ENCODE results near the gene PLEKHA8. TPM values are rescaled to one million over a fixed set of nuclear protein-coding genes. Genes with fewer than 3 reads are reported as not detected.

Gene PLEKHA8
- total and polyA plus RNA-seq, 2 of the 8 experiments (the other 6 are each of a cell fraction or from before 2014, with no cell fraction given): 10.7 to 44.0 TPM

DNA sequence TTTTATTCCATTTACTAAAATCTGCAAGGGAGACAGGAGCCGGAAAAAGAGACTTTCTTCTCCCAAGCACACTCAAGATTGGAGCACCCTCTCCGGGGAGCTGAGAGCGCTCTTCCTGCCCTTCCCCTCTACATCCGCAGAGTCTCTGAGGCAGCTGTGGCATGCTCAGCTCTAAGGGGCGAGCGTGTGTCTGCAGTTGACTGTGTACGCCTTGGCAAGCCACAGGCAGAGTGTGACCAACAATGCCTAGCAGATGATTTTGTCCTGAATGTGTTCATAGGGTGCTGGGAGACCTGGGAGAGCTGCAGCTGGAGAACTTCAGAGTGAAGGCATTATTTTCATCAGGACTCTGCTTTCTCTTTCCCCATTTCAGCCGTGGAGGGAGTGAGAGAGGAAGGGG is 127.3 kb downstream of the PLEKHA8 start (continued):
- TF ChIP-seq CHD7 (IDR thresholded peaks at IDR 0.05; ENCODE audit: insufficient replicate concordance, low read length) (no peak), USF2 (IDR thresholded peaks at IDR 0.05; ENCODE audit: low read length) (no peak)
